Astrocyte (in vitro differentiated cells and primary cell): ENCODE results near the gene NUP133. TPM values are rescaled to one million over a fixed set of nuclear protein-coding genes. Genes with fewer than 3 reads are reported as not detected.

ENCODE experiments used
- DNase-seq: peaks from one replicate; pipeline ENCODE4 v3.0.0-alpha.2; 2010; ENCODE audit warnings: low read depth
- FAIRE-seq: peaks from 2 replicates; lab custom pipeline; 2011; peaks lifted over from hg19 to GRCh38; lab: Jason Lieb, UNC
- H2AFZ ChIP-seq: 2 replicates; pipeline ENCODE4 v1.6.0; 2012; ENCODE audit warnings: low read depth, low read length, inconsistent platforms
- H3K27ac ChIP-seq: 2 replicates; pipeline ENCODE4 v1.5.1; 2011; ENCODE audit warnings: low read depth, low read length, inconsistent platforms
- H3K27me3 ChIP-seq: 2 replicates; pipeline ENCODE4 v1.6.0; 2011; ENCODE audit warnings: low read length, inconsistent platforms; ENCODE audit not compliant: insufficient read depth
- H3K36me3 ChIP-seq: 2 replicates; pipeline ENCODE4 v1.5.1; 2011; ENCODE audit warnings: low read length, inconsistent platforms; ENCODE audit not compliant: insufficient read depth
- H3K4me1 ChIP-seq: 2 replicates; pipeline ENCODE4 v1.5.1; 2011; ENCODE audit warnings: low read length, inconsistent platforms; ENCODE audit not compliant: insufficient read depth
- H3K4me2 ChIP-seq: 2 replicates; pipeline ENCODE4 v1.6.0; 2012; ENCODE audit warnings: low read length, inconsistent platforms
- H3K4me3 ChIP-seq: 2 replicates; pipeline ENCODE4 v1.5.1; 2011; ENCODE audit warnings: low read depth, mild to moderate bottlenecking, low read length, inconsistent platforms; ENCODE audit not compliant: insufficient read depth
- H3K79me2 ChIP-seq: 2 replicates; pipeline ENCODE4 v1.6.0; 2012; ENCODE audit warnings: mild to moderate bottlenecking, low read length, inconsistent platforms; ENCODE audit not compliant: insufficient read depth
- H3K9ac ChIP-seq: 2 replicates; pipeline ENCODE4 v1.6.0; 2012; ENCODE audit warnings: mild to moderate bottlenecking, low read length, inconsistent platforms
- H3K9me3 ChIP-seq: 2 replicates; pipeline ENCODE4 v1.5.1; 2012; ENCODE audit warnings: low read depth, mild to moderate bottlenecking, low read length, inconsistent platforms; ENCODE audit not compliant: insufficient read depth
- H4K20me1 ChIP-seq: 2 replicates; pipeline ENCODE4 v1.6.0; 2012; ENCODE audit warnings: low read length, inconsistent platforms; ENCODE audit not compliant: insufficient read depth
- H3K27ac Mint-ChIP-seq: one replicate; pipeline ENCODE4 v1.8.0; 2021; ENCODE audit warnings: mild to moderate bottlenecking, mixed read lengths; ENCODE audit not compliant: unreplicated experiment
- H3K27me3 Mint-ChIP-seq: one replicate; pipeline ENCODE4 v1.8.0; 2021; ENCODE audit warnings: low read depth, mixed read lengths; ENCODE audit not compliant: unreplicated experiment
- H3K36me3 Mint-ChIP-seq: one replicate; pipeline ENCODE4 v1.8.0; 2021; ENCODE audit warnings: low read depth, mixed read lengths; ENCODE audit not compliant: unreplicated experiment
- H3K4me1 Mint-ChIP-seq: one replicate; pipeline ENCODE4 v1.8.0; 2021; ENCODE audit warnings: low read depth, mixed read lengths; ENCODE audit not compliant: unreplicated experiment
- H3K4me3 Mint-ChIP-seq: one replicate; pipeline ENCODE4 v1.8.0; 2021; ENCODE audit warnings: mild to moderate bottlenecking, moderate library complexity, mixed read lengths; ENCODE audit not compliant: unreplicated experiment
- H3K9me3 Mint-ChIP-seq: one replicate; pipeline ENCODE4 v1.8.0; 2021; ENCODE audit warnings: mild to moderate bottlenecking, mixed read lengths; ENCODE audit not compliant: unreplicated experiment
- CTCF ChIP-seq: IDR thresholded peaks from 2 replicates; pipeline ENCODE4 v1.5.1; 2011; ENCODE audit warnings: low read depth, mild to moderate bottlenecking, inconsistent platforms, low read length, moderate library complexity; ENCODE audit not compliant: insufficient read depth
- EZH2 ChIP-seq: IDR thresholded peaks from 2 replicates; pipeline ENCODE4 v1.6.1; 2012; ENCODE audit warnings: mild to moderate bottlenecking, low read length, inconsistent platforms; ENCODE audit not compliant: insufficient read depth
- total RNA-seq: library from RNA; stranded (reverse); gene quantifications from 2 replicates; pipeline ENCODE4 v1.2.1, GENCODE V29; 2021

Gene NUP133
- total RNA-seq, 1 donor from 2014 or later: 35.1 TPM

GRCh38 chr1:229466887-229467286, 41.3 kb downstream of the NUP133 start:
- H3K9ac ChIP-seq: no peak overlapping the region
- H3K4me3 Mint-ChIP-seq: no peak overlapping the region
- H3K4me3 ChIP-seq: no peak overlapping the region
- H3K4me1 ChIP-seq: no peaks in the 10 kb centered on the region
- TF ChIP-seq CTCF: no peak
- no peak for TF ChIP-seq EZH2
- no peak overlapping the region for H3K4me2 ChIP-seq
- no peaks in the 10 kb centered on the region for H4K20me1 ChIP-seq
- H3K27ac ChIP-seq: no peak overlapping the region
- H3K27me3 Mint-ChIP-seq: no peaks in the 10 kb centered on the region
- H2AFZ ChIP-seq: no peak overlapping the region
- FAIRE-seq (no peak), DNase-seq (no peak)
- no peaks in the 10 kb centered on the region for H3K9me3 Mint-ChIP-seq
- peaks cover 27% of the 10 kb centered on the region for H3K36me3 ChIP-seq
- H3K9me3 ChIP-seq: no peaks in the 10 kb centered on the region
- H3K4me1 Mint-ChIP-seq: no peaks in the 10 kb centered on the region
- H3K27ac Mint-ChIP-seq: no peak overlapping the region
- H3K79me2 ChIP-seq: no peaks in the 10 kb centered on the region
- peaks cover 8% of the 10 kb centered on the region for H3K36me3 Mint-ChIP-seq
- H3K27me3 ChIP-seq: no peaks in the 10 kb centered on the region

GRCh38 chr1:229464672-229465071, 43.5 kb downstream of the NUP133 start:
- H3K79me2 ChIP-seq: no peaks in the 10 kb centered on the region
- Mint-ChIP-seq H3K27me3 (no peaks in the 10 kb centered on the region), H3K4me1 (no peaks in the 10 kb centered on the region), H3K27ac (no peak overlapping the region), H3K4me3 (no peak overlapping the region), H3K9me3 (no peaks in the 10 kb centered on the region), H3K36me3 (peaks cover 12% of the 10 kb centered on the region)
- H2AFZ ChIP-seq: no peak overlapping the region
- H3K27me3 ChIP-seq: no peaks in the 10 kb centered on the region
- no peaks in the 10 kb centered on the region for H4K20me1 ChIP-seq
- no peak overlapping the region for H3K27ac ChIP-seq
- H3K9me3 ChIP-seq: no peaks in the 10 kb centered on the region
- peaks cover 36% of the 10 kb centered on the region for H3K36me3 ChIP-seq
- no peak overlapping the region for H3K4me2 ChIP-seq
- DNase-seq (no peak), FAIRE-seq (no peak)
- H3K4me1 ChIP-seq: no peaks in the 10 kb centered on the region
- TF ChIP-seq EZH2 (no peak), CTCF (no peak)
- no peak overlapping the region for H3K9ac ChIP-seq
- no peak overlapping the region for H3K4me3 ChIP-seq

GRCh38 chr1:229461032-229461668, 47.0 kb downstream of the NUP133 start:
- H3K27me3 ChIP-seq: no peaks in the 10 kb centered on the region
- no peaks in the 10 kb centered on the region for H4K20me1 ChIP-seq
- no peak overlapping the region for H3K9ac ChIP-seq
- DNase-seq: no peak
- no peak overlapping the region for H3K4me3 ChIP-seq
- FAIRE-seq: no peak
- H3K9me3 ChIP-seq: no peaks in the 10 kb centered on the region
- H3K4me2 ChIP-seq: no peak overlapping the region
- TF ChIP-seq CTCF: no peak
- no peak for TF ChIP-seq EZH2
- peaks cover 18% of the 10 kb centered on the region for H3K36me3 Mint-ChIP-seq
- no peak overlapping the region for H3K4me3 Mint-ChIP-seq
- no peak overlapping the region for H2AFZ ChIP-seq
- H3K4me1 Mint-ChIP-seq: peaks cover 3% of the 10 kb centered on the region
- H3K36me3 ChIP-seq: peaks cover 36% of the 10 kb centered on the region
- no peaks in the 10 kb centered on the region for H3K4me1 ChIP-seq
- no peaks in the 10 kb centered on the region for H3K9me3 Mint-ChIP-seq
- H3K27ac ChIP-seq: no peak overlapping the region
- no peak overlapping the region for H3K27ac Mint-ChIP-seq
- H3K27me3 Mint-ChIP-seq: no peaks in the 10 kb centered on the region
- no peaks in the 10 kb centered on the region for H3K79me2 ChIP-seq
